ENCODE data around the gene SLC17A9.
A peak's percentile ranks its signal among the peaks of the same experiment; 100 is the strongest.

The SLC17A9 gene

DNA sequence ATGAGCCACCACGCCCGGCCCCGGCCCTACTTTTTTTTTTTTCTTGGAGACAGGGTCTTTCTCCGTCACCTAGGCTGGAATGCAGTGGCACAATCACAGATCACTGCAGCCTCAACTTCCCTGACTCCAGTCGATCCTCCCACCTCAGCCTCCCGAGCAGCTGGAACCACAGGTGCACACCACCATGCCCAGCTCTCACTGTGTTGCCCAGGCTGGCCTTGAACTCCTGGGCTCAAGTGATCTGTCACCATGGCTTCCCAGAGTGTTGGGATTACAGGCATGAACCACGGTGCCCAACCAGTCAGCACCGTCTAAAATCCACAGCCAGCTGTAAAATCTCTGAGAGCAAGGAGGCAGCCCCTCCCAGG lies 17.4 kb downstream of the SLC17A9 start:
- H3K27me3 ChIP-seq (replicated peaks; ENCODE audit: control insufficient read depth, insufficient read depth, low read length), result no peaks in the 10 kb centered on the region
- no peak for DNase-seq (ENCODE audit: extremely low read depth, insufficient read length)
- TF ChIP-seq, protein P1, sequence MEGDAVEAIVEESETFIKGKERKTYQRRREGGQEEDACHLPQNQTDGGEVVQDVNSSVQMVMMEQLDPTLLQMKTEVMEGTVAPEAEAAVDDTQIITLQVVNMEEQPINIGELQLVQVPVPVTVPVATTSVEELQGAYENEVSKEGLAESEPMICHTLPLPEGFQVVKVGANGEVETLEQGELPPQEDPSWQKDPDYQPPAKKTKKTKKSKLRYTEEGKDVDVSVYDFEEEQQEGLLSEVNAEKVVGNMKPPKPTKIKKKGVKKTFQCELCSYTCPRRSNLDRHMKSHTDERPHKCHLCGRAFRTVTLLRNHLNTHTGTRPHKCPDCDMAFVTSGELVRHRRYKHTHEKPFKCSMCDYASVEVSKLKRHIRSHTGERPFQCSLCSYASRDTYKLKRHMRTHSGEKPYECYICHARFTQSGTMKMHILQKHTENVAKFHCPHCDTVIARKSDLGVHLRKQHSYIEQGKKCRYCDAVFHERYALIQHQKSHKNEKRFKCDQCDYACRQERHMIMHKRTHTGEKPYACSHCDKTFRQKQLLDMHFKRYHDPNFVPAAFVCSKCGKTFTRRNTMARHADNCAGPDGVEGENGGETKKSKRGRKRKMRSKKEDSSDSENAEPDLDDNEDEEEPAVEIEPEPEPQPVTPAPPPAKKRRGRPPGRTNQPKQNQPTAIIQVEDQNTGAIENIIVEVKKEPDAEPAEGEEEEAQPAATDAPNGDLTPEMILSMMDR (IDR thresholded peaks at IDR 0.05; ENCODE audit: insufficient read depth, low read length, poor library complexity, severe bottlenecking), result no peak

DNA sequence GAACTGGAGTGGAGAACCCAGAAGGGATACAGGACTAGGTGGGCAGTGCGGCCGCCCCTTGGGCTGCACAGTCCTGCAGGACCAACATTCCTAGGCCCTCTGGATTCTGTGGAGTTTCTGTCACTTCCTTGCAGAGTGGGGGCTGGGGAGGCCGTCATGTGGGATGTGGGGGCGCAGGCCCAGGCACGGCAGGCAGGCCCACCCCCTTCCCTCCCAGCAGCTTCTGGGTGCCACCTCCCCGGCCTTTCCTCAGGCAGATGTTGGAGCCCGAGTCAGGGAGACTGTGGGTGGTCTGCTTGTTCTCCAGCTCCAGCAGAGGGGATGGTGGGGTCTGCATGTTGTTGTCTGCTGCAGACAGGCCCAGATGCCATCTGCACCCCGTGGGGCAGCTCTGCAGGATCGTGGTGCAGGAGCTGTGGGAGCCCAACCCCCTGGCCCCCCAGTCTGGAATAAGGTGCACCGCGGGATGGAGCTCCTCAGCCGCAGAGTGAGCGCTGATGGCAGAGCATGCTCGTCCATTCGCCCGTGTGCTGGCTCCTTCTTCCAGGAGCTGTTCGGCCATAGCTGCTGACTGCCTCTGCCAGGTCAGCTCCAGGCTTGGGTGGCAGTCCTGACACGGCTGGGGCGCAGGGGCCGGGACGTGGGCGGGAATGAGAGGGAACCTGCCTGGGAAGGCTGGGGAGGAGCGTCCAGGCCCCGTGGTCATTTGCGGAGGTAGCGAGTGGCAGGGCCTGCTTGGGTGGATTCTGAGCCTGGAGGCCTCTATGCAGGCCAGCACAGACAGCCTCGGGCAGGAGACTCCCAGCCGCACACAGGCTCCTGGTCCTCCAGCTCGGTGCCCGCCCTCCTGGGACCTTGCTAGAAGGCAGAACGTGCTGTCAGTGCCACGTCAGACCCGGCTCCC lies 18.1 kb downstream of the SLC17A9 start:
- Histone ChIP-seq H3K27me3 (replicated peaks; ENCODE audit: control insufficient read depth, insufficient read depth, low read length) (no peaks in the 10 kb centered on the region), H3K36me3 (ENCODE audit: control insufficient read depth, insufficient read depth, low read length) (peaks cover 1% of the 10 kb centered on the region; the same call in 1 of the 2 replicates), H3K4me3 (replicated peaks; ENCODE audit: low read depth, low read length) (no peak overlapping the region)
- TF ChIP-seq, protein P1 (IDR thresholded peaks at IDR 0.05; ENCODE audit: insufficient read depth, low read length, poor library complexity, severe bottlenecking), result no peak
- DNase-seq (ENCODE audit: extremely low read depth, insufficient read length), result no peak

More for the DNA sequence above, 17.4 kb downstream of the SLC17A9 start:
- no peak overlapping the region for H3K4me3 ChIP-seq (replicated peaks; ENCODE audit: low read depth, low read length)
- peaks cover 3% of the 10 kb centered on the region for H3K36me3 ChIP-seq (ENCODE audit: control insufficient read depth, insufficient read depth, low read length)

DNA sequence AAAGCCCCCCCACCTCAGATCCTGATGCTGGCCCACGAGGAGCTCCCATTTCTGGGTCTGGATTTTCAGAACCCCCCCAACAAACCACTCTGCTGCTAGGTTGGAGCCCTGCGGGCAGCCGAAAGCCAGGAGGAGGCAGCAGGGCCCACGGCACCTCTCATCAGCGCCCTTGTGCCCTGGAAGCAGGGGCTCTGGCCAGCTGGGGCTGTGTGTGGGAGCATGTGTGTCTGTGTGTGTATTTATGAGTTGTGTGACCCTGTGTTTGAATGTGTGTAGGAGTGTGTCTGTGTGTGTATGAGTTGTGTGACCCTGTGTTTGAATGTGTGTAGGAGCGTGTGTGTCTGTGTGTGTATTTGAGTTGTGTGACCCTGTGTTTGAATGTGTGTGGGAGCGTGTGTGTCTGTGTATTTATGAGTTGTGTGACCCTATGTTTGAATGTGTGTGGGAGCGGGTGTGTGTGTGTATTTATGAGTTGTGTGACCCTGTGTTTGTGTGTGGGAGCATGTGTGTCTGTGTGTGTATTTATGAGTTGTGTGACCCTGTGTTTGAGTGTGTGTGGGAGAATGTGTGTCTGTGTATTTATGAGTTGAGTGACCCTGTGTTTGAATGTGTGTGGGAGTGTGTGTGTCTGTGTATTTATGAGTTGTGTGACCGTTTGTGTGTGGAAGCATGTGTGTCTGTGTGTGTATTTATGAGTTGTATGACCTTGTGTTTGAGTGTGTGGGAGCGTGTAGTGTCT lies 18.9 kb downstream of the SLC17A9 start:
- Histone ChIP-seq H3K4me3 (replicated peaks; ENCODE audit: low read depth, low read length) (no peak overlapping the region), H3K36me3 (ENCODE audit: control insufficient read depth, insufficient read depth, low read length) (no peaks in the 10 kb centered on the region), H3K27me3 (replicated peaks; ENCODE audit: control insufficient read depth, insufficient read depth, low read length) (no peaks in the 10 kb centered on the region)
- TF ChIP-seq, protein P1 (IDR thresholded peaks at IDR 0.05; ENCODE audit: insufficient read depth, low read length, poor library complexity, severe bottlenecking), result no peak
- no peak for DNase-seq (ENCODE audit: extremely low read depth, insufficient read length)

DNA sequence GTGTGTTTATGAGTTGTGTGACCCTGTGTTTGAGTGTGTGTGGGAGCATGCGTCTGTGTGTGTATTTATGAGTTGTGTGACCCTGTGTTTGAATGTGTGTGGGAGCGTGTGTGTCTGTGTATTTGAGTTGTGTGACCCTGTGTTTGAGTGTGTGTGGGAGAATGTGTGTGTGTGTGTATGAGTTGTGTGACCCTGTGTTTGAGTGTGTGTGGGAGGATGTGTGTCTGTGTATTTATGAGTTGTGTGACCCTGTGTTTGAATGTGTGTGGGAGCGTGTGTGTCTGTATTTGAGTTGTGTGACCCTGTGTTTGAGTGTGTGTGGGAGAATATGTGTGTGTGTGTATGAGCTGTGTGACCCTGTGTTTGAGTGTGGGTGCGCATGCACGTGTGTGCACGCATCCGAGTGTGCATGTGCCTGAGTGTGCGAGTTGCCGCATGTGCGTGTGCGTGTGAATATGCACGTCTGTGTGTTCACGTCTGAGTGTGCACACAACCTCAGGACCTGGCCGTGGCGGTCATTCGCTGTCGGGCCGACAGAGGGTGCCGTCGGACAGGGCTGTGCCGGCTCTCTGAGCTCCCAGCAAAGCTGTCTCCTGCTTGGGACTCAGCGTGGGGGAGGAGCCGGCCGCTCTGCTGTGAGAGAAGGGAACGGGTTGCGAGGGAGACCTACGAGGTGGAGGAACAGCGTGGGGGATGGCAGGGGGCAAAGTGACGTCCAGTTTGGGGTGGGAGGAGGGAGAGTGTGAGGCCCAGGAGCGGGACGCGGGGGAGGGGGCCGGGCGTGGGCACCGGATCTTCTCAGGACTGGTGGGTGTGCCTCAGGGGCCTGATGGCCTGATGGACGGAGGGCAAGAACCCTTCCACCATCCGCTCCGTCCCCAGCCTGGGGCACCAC lies 19.7 kb downstream of the SLC17A9 start:
- DNase-seq (ENCODE audit: extremely low read depth, insufficient read length), result peak; percentile 87
- no peaks in the 10 kb centered on the region for H3K27me3 ChIP-seq (replicated peaks; ENCODE audit: control insufficient read depth, insufficient read depth, low read length)
- TF ChIP-seq, protein P1 (IDR thresholded peaks at IDR 0.05; ENCODE audit: insufficient read depth, low read length, poor library complexity, severe bottlenecking), result peak; percentile 96
- H3K4me3 ChIP-seq (replicated peaks; ENCODE audit: low read depth, low read length), result peak overlapping the region; percentile 37
- no peaks in the 10 kb centered on the region for H3K36me3 ChIP-seq (ENCODE audit: control insufficient read depth, insufficient read depth, low read length)
